Measurements from ENCODE around the gene ADIPOR2. TPM values are rescaled to one million over a fixed set of nuclear protein-coding genes. Genes with fewer than 3 reads are reported as not detected.
A peak's percentile ranks its signal among the peaks of the same experiment; 100 is the strongest.

ADIPOR2 gene
- total and polyA plus RNA-seq, 2 donors (not counting 1 experiment from before 2014, with no cell fraction given): 43.1 to 46.1 TPM

DNA sequence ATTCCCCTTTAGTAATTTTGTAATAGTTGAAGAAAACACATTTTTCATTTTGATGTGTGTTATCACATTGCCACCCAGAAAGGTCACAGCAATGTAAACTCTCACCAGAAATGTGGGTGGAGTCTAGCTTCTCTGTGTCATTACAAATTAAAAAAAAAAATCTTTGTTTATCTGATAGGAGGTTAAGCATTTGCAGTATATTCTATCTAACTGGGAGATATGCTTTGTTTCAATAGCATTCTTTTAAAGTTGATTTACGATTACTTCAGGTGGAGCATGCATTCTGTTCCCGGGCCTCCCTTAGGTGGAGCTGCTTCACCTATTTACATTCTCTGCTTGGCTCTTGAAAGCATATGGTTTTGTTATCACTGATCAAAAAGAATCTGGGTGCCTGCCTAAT is 7.8 kb downstream of the ADIPOR2 start:
- Histone ChIP-seq H3K27ac (ENCODE audit: insufficient read depth, low read length) (no peak overlapping the region), H3K36me3 (ENCODE audit: control insufficient read depth, insufficient read depth, low read length) (no peaks in the 10 kb centered on the region), H4K20me1 (ENCODE audit: control insufficient read depth, extremely low read depth, insufficient read depth, low read length) (no peaks in the 10 kb centered on the region), H3K4me3 (replicated peaks in 1 of 4; ENCODE audit: control extremely low read depth in 1 of 4, insufficient read depth in 1 of 4, low read depth in 3 of 4, low read length in 4 of 4) (no peak overlapping the region), H3K27me3 (ENCODE audit: control insufficient read depth, insufficient read depth, low read length) (no peaks in the 10 kb centered on the region), H3K9ac (ENCODE audit: insufficient read depth, low read length) (no peak overlapping the region), H3K79me2 (ENCODE audit: control insufficient read depth, insufficient read depth, low read length) (peaks cover 64% of the 10 kb centered on the region), H3K4me2 (ENCODE audit: extremely low read depth, insufficient read depth, low read length) (no peak overlapping the region), H2AFZ (ENCODE audit: low read length) (no peak overlapping the region), H3K4me1 (ENCODE audit: control insufficient read depth, extremely low read depth, insufficient read depth, low read length) (peaks cover 4% of the 10 kb centered on the region), H3K9me3 (ENCODE audit: control insufficient read depth, insufficient read depth, low read depth, low read length) (no peaks in the 10 kb centered on the region)
- peak in 1 of 2 donors; percentile 23 for DNase-seq (ENCODE audit: low read depth in 2 of 2)
- TF ChIP-seq EZH2 (IDR thresholded peaks at IDR 0.05; ENCODE audit: low read length, missing control alignments): no peak
- TF ChIP-seq, protein P1, sequence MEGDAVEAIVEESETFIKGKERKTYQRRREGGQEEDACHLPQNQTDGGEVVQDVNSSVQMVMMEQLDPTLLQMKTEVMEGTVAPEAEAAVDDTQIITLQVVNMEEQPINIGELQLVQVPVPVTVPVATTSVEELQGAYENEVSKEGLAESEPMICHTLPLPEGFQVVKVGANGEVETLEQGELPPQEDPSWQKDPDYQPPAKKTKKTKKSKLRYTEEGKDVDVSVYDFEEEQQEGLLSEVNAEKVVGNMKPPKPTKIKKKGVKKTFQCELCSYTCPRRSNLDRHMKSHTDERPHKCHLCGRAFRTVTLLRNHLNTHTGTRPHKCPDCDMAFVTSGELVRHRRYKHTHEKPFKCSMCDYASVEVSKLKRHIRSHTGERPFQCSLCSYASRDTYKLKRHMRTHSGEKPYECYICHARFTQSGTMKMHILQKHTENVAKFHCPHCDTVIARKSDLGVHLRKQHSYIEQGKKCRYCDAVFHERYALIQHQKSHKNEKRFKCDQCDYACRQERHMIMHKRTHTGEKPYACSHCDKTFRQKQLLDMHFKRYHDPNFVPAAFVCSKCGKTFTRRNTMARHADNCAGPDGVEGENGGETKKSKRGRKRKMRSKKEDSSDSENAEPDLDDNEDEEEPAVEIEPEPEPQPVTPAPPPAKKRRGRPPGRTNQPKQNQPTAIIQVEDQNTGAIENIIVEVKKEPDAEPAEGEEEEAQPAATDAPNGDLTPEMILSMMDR (conservative IDR thresholded peaks at IDR 0.05 in 1 of 2, IDR thresholded peaks at IDR 0.05 in 1 of 2; ENCODE audit: low read depth in 1 of 2, low read length in 2 of 2): no peak

DNA sequence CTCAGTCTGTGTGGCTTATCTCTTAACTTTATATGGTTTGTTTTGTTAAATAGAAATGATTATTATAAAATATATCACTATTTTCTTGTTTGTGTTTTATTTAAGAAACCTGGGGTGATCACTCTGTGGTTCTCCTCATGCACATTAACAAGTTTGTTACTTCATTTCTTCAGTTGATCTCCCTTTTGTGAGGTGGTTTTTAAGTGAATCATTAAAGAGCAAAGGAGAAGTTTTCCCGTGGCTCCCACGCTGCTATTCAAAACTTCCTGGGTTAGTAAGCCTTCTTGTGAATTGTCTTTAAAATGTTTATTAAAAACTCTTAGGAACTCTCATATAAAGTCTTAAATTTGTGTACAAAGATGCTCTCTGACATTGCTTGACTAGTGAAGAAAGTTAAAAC is 11.8 kb downstream of the ADIPOR2 start:
- DNase-seq (ENCODE audit: low read depth in 2 of 2): peak in 1 of 2 donors; percentile 10
- no peaks in the 10 kb centered on the region for H3K9me3 ChIP-seq (ENCODE audit: control insufficient read depth, insufficient read depth, low read depth, low read length)
- no peak overlapping the region for H3K27ac ChIP-seq (ENCODE audit: insufficient read depth, low read length)
- H2AFZ ChIP-seq (ENCODE audit: low read length): no peak overlapping the region
- H3K36me3 ChIP-seq (ENCODE audit: control insufficient read depth, insufficient read depth, low read length): no peaks in the 10 kb centered on the region
- H3K9ac ChIP-seq (ENCODE audit: insufficient read depth, low read length): no peak overlapping the region
- no peak overlapping the region for H3K4me2 ChIP-seq (ENCODE audit: extremely low read depth, insufficient read depth, low read length)
- H3K27me3 ChIP-seq (ENCODE audit: control insufficient read depth, insufficient read depth, low read length): no peaks in the 10 kb centered on the region
- H3K4me3 ChIP-seq (replicated peaks in 1 of 4; ENCODE audit: control extremely low read depth in 1 of 4, insufficient read depth in 1 of 4, low read depth in 3 of 4, low read length in 4 of 4): no peak overlapping the region
- no peak for TF ChIP-seq EZH2 (IDR thresholded peaks at IDR 0.05; ENCODE audit: low read length, missing control alignments)
- TF ChIP-seq, protein P1 (conservative IDR thresholded peaks at IDR 0.05 in 1 of 2, IDR thresholded peaks at IDR 0.05 in 1 of 2; ENCODE audit: low read depth in 1 of 2, low read length in 2 of 2): no peak
- peaks cover 51% of the 10 kb centered on the region for H3K79me2 ChIP-seq (ENCODE audit: control insufficient read depth, insufficient read depth, low read length)
- peaks cover 8% of the 10 kb centered on the region for H3K4me1 ChIP-seq (ENCODE audit: control insufficient read depth, extremely low read depth, insufficient read depth, low read length)
- H4K20me1 ChIP-seq (ENCODE audit: control insufficient read depth, extremely low read depth, insufficient read depth, low read length): peaks cover 4% of the 10 kb centered on the region

DNA sequence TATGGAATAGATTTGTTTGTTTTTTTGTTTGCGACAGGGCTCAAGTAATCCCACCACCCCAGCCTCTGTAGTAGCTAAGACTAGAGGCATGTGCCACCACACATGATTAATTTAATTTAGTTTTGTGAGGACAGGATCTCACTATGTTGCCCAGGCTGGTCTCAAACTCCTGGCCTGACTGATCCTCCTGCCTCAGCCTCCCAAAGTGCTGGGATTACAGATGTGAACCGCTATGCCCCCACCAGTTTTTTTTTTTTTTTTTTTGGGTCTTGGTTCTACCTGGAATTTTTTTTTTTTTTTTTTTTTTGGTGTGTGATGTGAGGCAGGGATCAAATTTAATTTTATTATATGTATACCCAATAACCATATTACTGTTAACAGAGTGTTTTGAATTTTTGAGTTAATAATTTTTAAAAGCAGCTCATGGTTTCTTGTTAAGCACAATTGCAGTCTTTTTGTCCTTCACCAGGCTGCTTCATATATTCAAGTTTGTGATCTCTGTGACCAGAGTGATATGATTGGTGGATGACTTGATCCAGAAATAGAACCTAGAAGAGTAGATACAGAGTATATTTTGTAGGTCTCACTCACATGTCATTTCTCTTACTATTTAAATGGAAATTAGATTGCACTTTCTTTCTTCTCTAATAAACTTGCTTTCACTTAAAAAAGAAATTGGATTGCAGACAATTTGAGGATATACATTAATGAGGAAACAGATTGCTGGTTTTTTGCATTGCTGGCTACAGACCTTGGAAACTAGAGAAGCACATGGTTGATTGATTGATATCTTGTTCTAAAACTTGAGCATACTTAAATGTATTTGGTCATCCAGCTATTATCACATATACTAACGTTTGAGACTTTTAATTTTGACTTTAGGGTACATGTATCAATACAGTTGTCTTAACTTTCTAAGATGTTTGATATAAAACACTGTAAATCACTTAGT is 13.2 kb downstream of the ADIPOR2 start:
- no peak for DNase-seq (ENCODE audit: low read depth in 2 of 2)
- Histone ChIP-seq H3K27me3 (ENCODE audit: control insufficient read depth, insufficient read depth, low read length) (no peaks in the 10 kb centered on the region), H3K27ac (ENCODE audit: insufficient read depth, low read length) (no peak overlapping the region), H3K4me3 (replicated peaks in 1 of 4; ENCODE audit: control extremely low read depth in 1 of 4, insufficient read depth in 1 of 4, low read depth in 3 of 4, low read length in 4 of 4) (no peak overlapping the region), H3K9ac (ENCODE audit: insufficient read depth, low read length) (no peak overlapping the region), H3K4me1 (ENCODE audit: control insufficient read depth, extremely low read depth, insufficient read depth, low read length) (peaks cover 6% of the 10 kb centered on the region), H4K20me1 (ENCODE audit: control insufficient read depth, extremely low read depth, insufficient read depth, low read length) (peaks cover 4% of the 10 kb centered on the region), H3K9me3 (ENCODE audit: control insufficient read depth, insufficient read depth, low read depth, low read length) (no peaks in the 10 kb centered on the region), H3K79me2 (ENCODE audit: control insufficient read depth, insufficient read depth, low read length) (peaks cover 44% of the 10 kb centered on the region), H3K36me3 (ENCODE audit: control insufficient read depth, insufficient read depth, low read length) (no peaks in the 10 kb centered on the region), H3K4me2 (ENCODE audit: extremely low read depth, insufficient read depth, low read length) (no peak overlapping the region), H2AFZ (ENCODE audit: low read length) (no peak overlapping the region)
- TF ChIP-seq EZH2 (IDR thresholded peaks at IDR 0.05; ENCODE audit: low read length, missing control alignments): no peak
- TF ChIP-seq, protein P1 (conservative IDR thresholded peaks at IDR 0.05 in 1 of 2, IDR thresholded peaks at IDR 0.05 in 1 of 2; ENCODE audit: low read depth in 1 of 2, low read length in 2 of 2): no peak

Data from fibroblast of lung (primary cell).